GM12878 (cell line): ENCODE data around the gene BRSK2. TPM values are rescaled to one million over a fixed set of nuclear protein-coding genes. Genes with fewer than 3 reads are reported as not detected.

Experiments used
- ATAC-seq: fragments of 200-7000 bp; cut with Tn5 transposase; 3 replicates; pipeline ENCODE4 v1.9.1; 2020; ENCODE audit warnings: mild to moderate bottlenecking, moderate library complexity
- BruUV-seq: library from RNA; stranded (reverse); fragments of 400-500 nt; replicated peaks from 2 replicates; lab custom pipeline; 2021; lab: Mats Ljungman, UMichigan
- CTCF ChIA-PET: fragments of 300-600 bp; sonication (Branson Sonifier 250); formaldehyde crosslinking; extraction: SDS; loops from one replicate; lab custom pipeline; 2021; ENCODE audit warnings: inconsistent platforms; lab: Yijun Ruan, JAX
- POLR2A ChIA-PET: fragments of 350-600 bp; formaldehyde crosslinking; extraction: SDS; loops from one replicate; lab custom pipeline; 2021; ENCODE audit warnings: inconsistent platforms; lab: Charles Lee
- RAD21 ChIA-PET: fragments of 300-600 bp; sonication (Branson Sonifier 250); formaldehyde crosslinking; loops from one replicate; lab custom pipeline; 2023; ENCODE audit warnings: antibody characterized with exemption; ENCODE audit not compliant: unreplicated experiment; lab: Charles Lee
- SMC1A ChIA-PET: fragments of 300-600 bp; sonication (Branson Sonifier 250); formaldehyde crosslinking; loops from one replicate; lab custom pipeline; 2023; ENCODE audit not compliant: unreplicated experiment, uncharacterized antibody; lab: Charles Lee
- DNase-seq: peaks from one replicate; pipeline ENCODE4 v3.0.0-alpha.2; 2011; ENCODE audit warnings: low read depth, low spot score
- FAIRE-seq: peaks from 3 replicates; lab custom pipeline; 2011; peaks lifted over from hg19 to GRCh38; lab: Jason Lieb, UNC
- H2AFZ ChIP-seq: 2 replicates; pipeline ENCODE4 v1.6.0; 2011; ENCODE audit warnings: low read depth, low read length, control low read depth; ENCODE audit not compliant: control insufficient read depth
- H3K27ac ChIP-seq: 2 replicates; pipeline ENCODE4 v1.5.1; 2011; ENCODE audit warnings: control low read depth; ENCODE audit not compliant: control insufficient read depth, insufficient read depth
- H3K27me3 ChIP-seq, 2 experiments: replicated peaks in 1 of 2; 2 replicates each; pipeline versions ENCODE4 v1.6.0 to v1.6.1; 2011; ENCODE audit warnings: low read length in 1 of 2; ENCODE audit not compliant: control insufficient read depth in 2 of 2, insufficient read depth in 2 of 2
- H3K36me3 ChIP-seq, 2 experiments: 2 replicates each; pipeline ENCODE4 v1.5.1; 2011; ENCODE audit warnings: low read length in 1 of 2; ENCODE audit not compliant: control insufficient read depth in 2 of 2, insufficient read depth in 2 of 2
- H3K4me1 ChIP-seq: 2 replicates; pipeline ENCODE4 v1.6.1; 2011; ENCODE audit warnings: mild to moderate bottlenecking, low read length, moderate library complexity, mixed read lengths; ENCODE audit not compliant: control insufficient read depth, insufficient read depth
- H3K4me2 ChIP-seq: 2 replicates; pipeline ENCODE4 v1.6.0; 2011; ENCODE audit warnings: control low read depth; ENCODE audit not compliant: control insufficient read depth, insufficient read depth
- H3K4me3 ChIP-seq: fragments of 200-600 bp; sonication (generic); 2 replicates; pipeline ENCODE4 v1.5.1; 2016
- H3K79me2 ChIP-seq: 2 replicates; pipeline ENCODE4 v1.6.0; 2011; ENCODE audit warnings: low read length; ENCODE audit not compliant: control insufficient read depth, insufficient read depth
- H3K9ac ChIP-seq: 2 replicates; pipeline ENCODE4 v1.8.0; 2011; ENCODE audit warnings: low read length, control low read depth, mixed read lengths; ENCODE audit not compliant: control insufficient read depth, insufficient read depth
- H3K9me3 ChIP-seq: replicated peaks from 3 replicates; pipeline ENCODE4 v1.5.1; 2011; ENCODE audit warnings: mild to moderate bottlenecking, low read length; ENCODE audit not compliant: control insufficient read depth, insufficient read depth
- H4K20me1 ChIP-seq: 2 replicates; pipeline ENCODE4 v1.6.0; 2011; ENCODE audit not compliant: control insufficient read depth, insufficient read depth
- BCLAF1 ChIP-seq: fragments of 450-650 bp; IDR thresholded peaks from 2 replicates; pipeline ENCODE4 v1.6.1; 2017; ENCODE audit warnings: antibody characterized with exemption, mild to moderate bottlenecking, moderate library complexity
- ETV6 ChIP-seq, 2 experiments: fragments of 450-650 bp in 1 of 2; IDR thresholded peaks in 1 of 2; conservative IDR thresholded peaks in 1 of 2; 2 replicates each; pipeline ENCODE4 v1.6.1; 2014; ENCODE audit warnings: antibody characterized with exemption in 1 of 2, borderline replicate concordance in 1 of 2, low read depth in 1 of 2, mild to moderate bottlenecking in 1 of 2, moderate library complexity in 1 of 2
- EZH2 ChIP-seq: IDR thresholded peaks from 2 replicates; pipeline ENCODE4 v1.6.1; 2012; ENCODE audit warnings: low read depth, mild to moderate bottlenecking, control low read depth, inconsistent platforms, low read length, borderline replicate concordance; ENCODE audit not compliant: control insufficient read depth
- KAT2A ChIP-seq: conservative IDR thresholded peaks from 2 replicates; pipeline ENCODE4 v1.6.1; 2011; ENCODE audit warnings: low read depth, low read length; ENCODE audit not compliant: control insufficient read depth
- KDM1A ChIP-seq: fragments of 200-600 bp; sonication (generic); IDR thresholded peaks from 2 replicates; pipeline ENCODE4 v1.6.1; 2016; ENCODE audit warnings: borderline replicate concordance
- NR2C1 ChIP-seq: fragments of 450-650 bp; IDR thresholded peaks from 2 replicates; pipeline ENCODE4 v1.6.1; 2017; ENCODE audit warnings: antibody characterized with exemption, mild to moderate bottlenecking, moderate library complexity
- NRF1 ChIP-seq: conservative IDR thresholded peaks from 2 replicates; pipeline ENCODE4 v1.6.1; 2011; ENCODE audit warnings: mild to moderate bottlenecking, low read depth, low read length, improper control_type of control experiment
- RAD51 ChIP-seq: fragments of 450-650 bp; IDR thresholded peaks from 2 replicates; pipeline ENCODE4 v1.6.1; 2016; ENCODE audit warnings: moderate library complexity, mild to moderate bottlenecking, inconsistent platforms
- RCOR1 ChIP-seq: conservative IDR thresholded peaks from 2 replicates; pipeline ENCODE4 v1.6.1; 2012; ENCODE audit warnings: low read depth, low read length, improper control_type of control experiment
- SKIL ChIP-seq: fragments of 450-650 bp; IDR thresholded peaks from 2 replicates; pipeline ENCODE4 v1.6.1; 2017; ENCODE audit warnings: mild to moderate bottlenecking, low read depth, inconsistent platforms; ENCODE audit not compliant: poor library complexity, severe bottlenecking
- SMAD5 ChIP-seq: IDR thresholded peaks from 2 replicates; pipeline ENCODE4 v1.6.1; 2016; ENCODE audit warnings: antibody characterized with exemption, low read depth
- SMARCA5 ChIP-seq: fragments of 450-650 bp; IDR thresholded peaks from 2 replicates; pipeline ENCODE4 v1.6.1; 2017; ENCODE audit warnings: mild to moderate bottlenecking
- TARDBP ChIP-seq: IDR thresholded peaks from 2 replicates; pipeline ENCODE4 v1.6.1; 2016; ENCODE audit warnings: borderline replicate concordance
- ZNF24 ChIP-seq: fragments of 450-650 bp; IDR thresholded peaks from 2 replicates; pipeline ENCODE4 v1.6.1; 2017; ENCODE audit warnings: antibody characterized with exemption, mild to moderate bottlenecking
- WGBS: methylation state at CpG from one replicate; pipeline ENCODE4 v1.1.6; 2016; ENCODE audit warnings: low lambda C conversion rate; ENCODE audit not compliant: insufficient replicate concordance, insufficient coverage; ENCODE audit errors: missing lambda C conversion rate; 5-methylcytosine and 5-hydroxymethylcytosine counted together
- in situ Hi-C: fragments of 300-500 bp; cut with MboI; formaldehyde crosslinking; loops from 9 replicates; pipeline ENCODE4 v1.14.3; 2018; ENCODE audit warnings: mixed read lengths
- intact Hi-C: fragments of 100-400 bp; cut with micrococcal nuclease; formaldehyde crosslinking; loops from one replicate; pipeline ENCODE4 v1.14.2; 2022; ENCODE audit not compliant: unreplicated experiment
- polyA plus RNA-seq, 11 experiments: library from polyadenylated mRNA; depleted of rRNA in 4 of 11; unstranded in 6 of 11; stranded (reverse) in 5 of 11; fragments of >200 nt; fragmentation: Nextera tagmentation in 4 of 11; fragmentation: Illumina TruSeq in 1 of 11; extraction: Ambion mirVana in 4 of 11; extraction: Trizol in 1 of 11; gene quantifications; 1 replicate in 1 of 11; 2 replicates in 10 of 11; pipeline versions ENCODE4 v1.2.1 to v1.2.3, GENCODE V29; 2011 to 2016; ENCODE audit warnings: inconsistent platforms in 2 of 11, missing spikeins in 2 of 11, low read depth in 1 of 11
- total RNA-seq, 4 experiments: library from RNA; depleted of rRNA in 3 of 4; stranded (reverse); fragments of >200 nt in 3 of 4; fragmentation: Illumina TruSeq in 1 of 4; extraction: Trizol in 1 of 4; gene quantifications; 2 replicates each; pipeline versions ENCODE4 v1.2.1 to v1.2.3, GENCODE V29; 2013 to 2021

BRSK2 gene
- total and polyA plus RNA-seq, 10 of the 15 experiments (the other 5 are each of a cell fraction or from before 2014, with no cell fraction given): 0.13 TPM; not detected in 9

- POLR2A ChIA-PET: no interaction called here
- ATAC-seq (no peak), DNase-seq (no peak), FAIRE-seq (no peak)
- Histone ChIP-seq H3K4me3 (no peak overlapping the region), H3K9me3 (peaks cover 4% of the 10 kb centered on the region; the same call in 1 of the 3 replicates), H3K79me2 (no peaks in the 10 kb centered on the region), H3K4me1 (no peaks in the 10 kb centered on the region), H4K20me1 (no peaks in the 10 kb centered on the region), H2AFZ (no peak overlapping the region), H3K36me3 (no peaks in the 10 kb centered on the region; a peak in 1 of 4 replicates), H3K9ac (no peak overlapping the region), H3K27ac (no peak overlapping the region), H3K27me3 (no peaks in the 10 kb centered on the region), H3K4me2 (no peak overlapping the region)
- intact Hi-C loops: no loop called here
- SMC1A ChIA-PET: no interaction called here
- no TSS peak for BruUV-seq
- CTCF ChIA-PET: no interaction called here
- 28% methylated on average over 8 of the region's 8 CpGs for WGBS
- TF ChIP-seq BCLAF1 (no peak), NR2C1 (no peak), KDM1A (no peak), TARDBP (no peak), SMAD5 (no peak), RAD51 (no peak), KAT2A (no peak), SMARCA5 (no peak), ZNF24 (no peak), ETV6 (conservative IDR thresholded peaks at IDR 0.05 in 1 of 2, IDR thresholded peaks at IDR 0.05 in 1 of 2; ENCODE audit: borderline replicate concordance in 1 of 2, low read depth in 1 of 2) (no peak), NRF1 (no peak), RCOR1 (no peak), SKIL (no peak), EZH2 (no peak)
- RAD21 ChIA-PET: no interaction called here
- in situ Hi-C loops: no loop called here
Observed at GRCh38 chr11:1367721-1368120, 22.0 kb upstream of the BRSK2 start.
